ENCODE data around the gene DHX9.

DNA sequence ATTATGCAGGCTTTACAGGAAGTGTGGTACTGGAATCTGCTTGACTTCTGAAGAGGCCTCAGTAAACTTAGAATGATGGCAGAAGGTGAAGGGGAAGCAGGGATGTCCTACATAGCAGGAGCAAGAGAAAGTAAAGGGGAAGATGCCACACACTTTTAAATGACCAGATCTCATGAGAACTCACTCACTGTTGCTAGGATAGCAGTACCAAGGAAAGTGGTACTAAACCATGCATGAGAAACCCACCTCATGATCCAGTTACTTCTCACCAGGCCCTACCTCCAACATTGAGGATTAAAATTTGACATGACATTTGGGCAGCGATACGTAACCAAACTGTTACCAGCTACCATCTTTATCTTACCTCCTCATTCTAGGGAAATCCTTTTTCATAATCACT, 9.6 kb downstream of the DHX9 start:
- TF ChIP-seq, protein P1, sequence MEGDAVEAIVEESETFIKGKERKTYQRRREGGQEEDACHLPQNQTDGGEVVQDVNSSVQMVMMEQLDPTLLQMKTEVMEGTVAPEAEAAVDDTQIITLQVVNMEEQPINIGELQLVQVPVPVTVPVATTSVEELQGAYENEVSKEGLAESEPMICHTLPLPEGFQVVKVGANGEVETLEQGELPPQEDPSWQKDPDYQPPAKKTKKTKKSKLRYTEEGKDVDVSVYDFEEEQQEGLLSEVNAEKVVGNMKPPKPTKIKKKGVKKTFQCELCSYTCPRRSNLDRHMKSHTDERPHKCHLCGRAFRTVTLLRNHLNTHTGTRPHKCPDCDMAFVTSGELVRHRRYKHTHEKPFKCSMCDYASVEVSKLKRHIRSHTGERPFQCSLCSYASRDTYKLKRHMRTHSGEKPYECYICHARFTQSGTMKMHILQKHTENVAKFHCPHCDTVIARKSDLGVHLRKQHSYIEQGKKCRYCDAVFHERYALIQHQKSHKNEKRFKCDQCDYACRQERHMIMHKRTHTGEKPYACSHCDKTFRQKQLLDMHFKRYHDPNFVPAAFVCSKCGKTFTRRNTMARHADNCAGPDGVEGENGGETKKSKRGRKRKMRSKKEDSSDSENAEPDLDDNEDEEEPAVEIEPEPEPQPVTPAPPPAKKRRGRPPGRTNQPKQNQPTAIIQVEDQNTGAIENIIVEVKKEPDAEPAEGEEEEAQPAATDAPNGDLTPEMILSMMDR (IDR thresholded peaks at IDR 0.05; ENCODE audit: low read depth, low read length, poor library complexity, severe bottlenecking), result no peak
- TF ChIP-seq EZH2phosphoT487 (IDR thresholded peaks at IDR 0.05; ENCODE audit: borderline replicate concordance, low read length), result no peak

Data from DOHH2 (cell line).